ENCODE measurements around the gene MAMDC2.
A peak's percentile ranks its signal among the peaks of the same experiment; 100 is the strongest.
"Not testable (repeated sequence)": the region's sequence is repeated elsewhere in the genome, so short reads cannot be mapped to it uniquely, and the experiment has no call there.

MAMDC2 gene

GRCh38 chr9:70013598-70014196 lies 30.0 kb upstream of the MAMDC2 start:
- Histone ChIP-seq H3K9me3 (no peaks in the 10 kb centered on the region), H3K27me3 (ENCODE audit: low read depth) (no peaks in the 10 kb centered on the region)
- DNase-seq (ENCODE audit: low spot score in 2 of 2): no peak

DNA sequence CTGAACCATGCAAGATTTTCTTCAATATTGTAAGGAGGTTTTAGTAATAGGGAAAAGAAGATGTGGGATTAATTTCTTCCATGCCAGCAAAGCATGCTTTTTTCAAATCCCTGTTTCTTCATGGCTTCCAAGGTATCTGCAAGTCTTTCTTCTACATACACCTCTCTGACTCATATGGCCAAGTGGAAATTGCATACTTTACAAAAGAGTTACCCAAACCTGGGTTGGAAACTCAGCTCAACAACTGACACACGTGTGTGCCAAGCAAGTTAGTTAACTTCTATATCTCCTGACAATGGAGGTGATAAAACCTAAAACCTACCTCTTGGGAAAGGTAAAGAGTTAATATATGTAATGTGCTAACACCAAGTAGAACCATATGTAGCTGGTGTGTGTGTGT lies 28.5 kb upstream of the MAMDC2 start:
- Histone ChIP-seq H3K36me3 (replicated peaks) (no peaks in the 10 kb centered on the region), H3K4me3 (no peak overlapping the region), H3K4me1 (peaks cover 11% of the 10 kb centered on the region; the same call in 1 of the 2 replicates), H3K27me3 (ENCODE audit: low read depth) (no peaks in the 10 kb centered on the region), H3K9me3 (no peaks in the 10 kb centered on the region)
- in situ Hi-C loops (cut with MboI; ENCODE audit: low sequenced_read_pairs): no loop called here
- no peak for DNase-seq (ENCODE audit: low spot score in 2 of 2)

More at GRCh38 chr9:70013598-70014196, 30.0 kb upstream of the MAMDC2 start:
- Histone ChIP-seq H3K4me1 (peaks cover 11% of the 10 kb centered on the region; the same call in 1 of the 2 replicates), H3K4me3 (no peak overlapping the region), H3K36me3 (replicated peaks) (no peaks in the 10 kb centered on the region)
- in situ Hi-C loops (cut with MboI; ENCODE audit: low sequenced_read_pairs): no loop called here

DNA sequence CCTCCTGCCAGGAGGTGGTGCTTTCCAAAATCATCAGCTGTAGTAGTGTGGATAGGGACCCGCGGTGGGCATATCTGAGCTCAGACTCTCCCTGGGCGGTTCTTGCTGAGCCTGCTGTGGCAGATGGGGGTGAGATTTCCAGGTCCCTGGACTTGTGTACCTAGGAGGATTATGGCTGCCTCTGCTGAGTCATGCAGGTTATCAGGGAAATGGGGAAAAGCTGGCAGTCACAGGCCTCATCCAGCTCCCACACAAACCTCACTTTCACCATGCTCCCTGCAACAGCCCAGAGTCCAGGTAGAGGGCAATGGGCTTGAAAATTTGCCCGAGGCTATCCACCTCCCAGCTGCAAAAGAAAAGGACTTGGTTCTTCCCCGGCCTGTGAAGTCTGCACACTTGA lies 23.4 kb upstream of the MAMDC2 start:
- in situ Hi-C loops (cut with MboI; ENCODE audit: low sequenced_read_pairs): no loop called here

DNA sequence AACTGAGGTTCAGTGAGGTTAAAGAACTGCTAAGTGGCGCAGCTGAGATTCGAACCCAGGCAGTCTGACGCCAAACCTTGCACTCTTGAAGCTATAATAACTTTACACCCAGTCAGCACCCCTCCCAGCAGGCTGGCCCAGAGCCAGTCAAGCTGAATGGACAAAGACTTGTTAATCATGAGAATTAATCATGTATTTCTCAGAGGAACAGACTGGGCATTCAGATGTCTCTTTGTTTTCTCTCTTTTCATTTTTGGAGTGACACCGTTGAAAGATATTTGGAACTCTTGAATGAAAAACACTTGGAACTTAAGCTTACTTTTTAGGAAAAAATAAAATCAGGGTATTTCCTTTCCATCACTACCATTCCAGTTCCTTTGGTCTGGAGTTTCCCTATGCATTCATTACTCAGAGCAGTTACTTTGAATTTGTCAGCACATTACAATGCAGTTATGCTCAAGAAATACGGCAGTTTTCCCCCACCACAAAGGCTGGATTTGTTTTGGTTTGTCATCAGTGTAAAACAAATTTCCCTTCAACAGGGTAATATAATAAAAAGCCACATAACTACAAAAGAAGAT lies 22.6 kb upstream of the MAMDC2 start:
- in situ Hi-C loops (cut with MboI; ENCODE audit: low sequenced_read_pairs): no loop called here
- H3K9me3 ChIP-seq: no peaks in the 10 kb centered on the region
- H3K4me1 ChIP-seq: peaks cover 14% of the 10 kb centered on the region
- DNase-seq (ENCODE audit: low spot score in 2 of 2): peak; percentile 49 to 83
- no peaks in the 10 kb centered on the region for H3K27me3 ChIP-seq (ENCODE audit: low read depth)
- no peak overlapping the region for H3K4me3 ChIP-seq
- H3K36me3 ChIP-seq (replicated peaks): no peaks in the 10 kb centered on the region

More for the DNA sequence above, 23.4 kb upstream of the MAMDC2 start:
- Histone ChIP-seq H3K4me3 (no peak overlapping the region), H3K4me1 (peaks cover 20% of the 10 kb centered on the region), H3K36me3 (replicated peaks) (no peaks in the 10 kb centered on the region), H3K9me3 (no peaks in the 10 kb centered on the region), H3K27me3 (ENCODE audit: low read depth) (no peaks in the 10 kb centered on the region)
- no peak for DNase-seq (ENCODE audit: low spot score in 2 of 2)

DNA sequence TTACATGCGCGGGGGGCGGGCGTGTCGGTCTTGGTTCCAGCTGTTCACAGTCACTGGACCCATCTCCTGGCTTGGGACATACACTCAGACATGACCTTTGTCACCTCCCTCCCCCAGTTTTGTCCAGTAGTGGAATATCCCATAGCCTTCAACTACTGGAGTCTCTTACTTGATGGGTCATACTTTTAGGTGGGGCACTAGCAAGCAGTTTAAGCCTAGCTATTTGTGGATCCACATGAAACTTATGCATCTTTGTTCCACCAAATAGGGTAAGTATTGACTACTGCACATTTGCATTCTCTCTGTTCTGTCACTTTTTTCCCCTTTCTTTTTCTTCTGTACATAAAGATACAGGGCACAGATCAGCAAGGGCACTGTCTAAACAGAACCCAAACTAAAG lies 15.4 kb upstream of the MAMDC2 start:
- no peak overlapping the region for H3K4me3 ChIP-seq
- no peak for DNase-seq (ENCODE audit: low spot score in 2 of 2)
- H3K27me3 ChIP-seq (ENCODE audit: low read depth): no peaks in the 10 kb centered on the region
- no peaks in the 10 kb centered on the region for H3K9me3 ChIP-seq
- no peaks in the 10 kb centered on the region for H3K4me1 ChIP-seq
- in situ Hi-C loops (cut with MboI; ENCODE audit: low sequenced_read_pairs): no loop called here
- no peaks in the 10 kb centered on the region for H3K36me3 ChIP-seq (replicated peaks)

DNA sequence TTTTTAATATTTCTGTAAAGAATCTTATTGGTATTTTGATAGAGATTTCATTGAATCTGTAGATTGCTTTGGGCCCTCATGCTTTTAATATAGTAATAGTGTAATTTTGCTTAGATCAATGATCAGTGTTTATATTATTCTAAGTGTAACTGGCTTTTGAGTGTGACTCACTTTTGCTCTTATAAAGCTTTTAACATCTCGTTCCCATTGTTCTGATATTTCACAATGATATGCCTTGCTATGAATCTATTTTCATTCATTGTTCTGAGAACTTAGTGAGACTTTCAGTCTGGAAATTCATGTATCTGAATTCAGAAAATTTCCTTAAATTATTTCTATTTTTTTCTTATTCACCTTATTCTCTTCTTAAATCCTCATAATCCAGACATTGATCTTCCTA lies 13.5 kb upstream of the MAMDC2 start:
- DNase-seq (ENCODE audit: low spot score in 2 of 2): no peak
- no peaks in the 10 kb centered on the region for H3K27me3 ChIP-seq (ENCODE audit: low read depth)
- no peaks in the 10 kb centered on the region; the same call in 1 of the 2 replicates for H3K4me1 ChIP-seq
- H3K36me3 ChIP-seq (replicated peaks): no peaks in the 10 kb centered on the region
- H3K4me3 ChIP-seq: no peak overlapping the region
- in situ Hi-C loops (cut with MboI; ENCODE audit: low sequenced_read_pairs): no loop called here
- no peaks in the 10 kb centered on the region for H3K9me3 ChIP-seq

DNA sequence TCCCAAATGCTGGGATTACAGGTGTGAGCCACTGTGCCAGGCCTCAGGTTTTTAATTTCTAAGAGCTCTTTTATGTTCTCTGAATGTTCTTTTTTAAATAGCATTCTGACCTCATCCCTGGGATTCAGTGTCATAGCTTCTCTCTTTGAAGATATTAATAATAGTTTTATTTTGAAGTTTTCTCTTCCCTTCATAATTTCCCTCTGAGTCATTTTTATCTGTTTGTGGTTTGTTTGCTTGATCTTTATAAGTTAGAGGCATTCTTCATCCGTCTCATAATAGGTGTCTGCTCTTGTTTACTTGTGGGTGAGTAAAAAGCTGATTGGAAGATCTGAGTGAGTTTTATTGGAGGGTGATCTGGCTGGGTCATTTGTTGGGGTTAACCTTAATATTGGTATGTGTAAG lies 12.5 kb upstream of the MAMDC2 start:
- no peaks in the 10 kb centered on the region for H3K27me3 ChIP-seq (ENCODE audit: low read depth)
- H3K4me3 ChIP-seq: no peak overlapping the region
- in situ Hi-C loops (cut with MboI; ENCODE audit: low sequenced_read_pairs): no loop called here
- no peak for DNase-seq (ENCODE audit: low spot score in 2 of 2)
- no peaks in the 10 kb centered on the region; the same call in 1 of the 2 replicates for H3K4me1 ChIP-seq
- H3K36me3 ChIP-seq (replicated peaks): no peaks in the 10 kb centered on the region
- no peaks in the 10 kb centered on the region for H3K9me3 ChIP-seq

GRCh38 chr9:70034271-70034711 lies 9.4 kb upstream of the MAMDC2 start:
- DNase-seq (ENCODE audit: low spot score in 2 of 2): no peak
- in situ Hi-C loops (cut with MboI; ENCODE audit: low sequenced_read_pairs): no loop called here

GRCh38 chr9:70035691-70036090 lies 8.0 kb upstream of the MAMDC2 start:
- in situ Hi-C loops (cut with MboI; ENCODE audit: low sequenced_read_pairs): no loop called here
- H3K36me3 ChIP-seq (replicated peaks): no peaks in the 10 kb centered on the region
- DNase-seq (ENCODE audit: low spot score in 2 of 2): no peak
- H3K27me3 ChIP-seq (ENCODE audit: low read depth): no peaks in the 10 kb centered on the region
- H3K4me3 ChIP-seq: no peak overlapping the region
- no peaks in the 10 kb centered on the region; the same call in 1 of the 2 replicates for H3K4me1 ChIP-seq
- no peaks in the 10 kb centered on the region for H3K9me3 ChIP-seq

More at GRCh38 chr9:70034271-70034711, 9.4 kb upstream of the MAMDC2 start:
- Histone ChIP-seq H3K36me3 (replicated peaks) (no peaks in the 10 kb centered on the region), H3K9me3 (no peaks in the 10 kb centered on the region), H3K4me1 (no peaks in the 10 kb centered on the region; the same call in 1 of the 2 replicates), H3K4me3 (no peak overlapping the region), H3K27me3 (ENCODE audit: low read depth) (no peaks in the 10 kb centered on the region)

DNA sequence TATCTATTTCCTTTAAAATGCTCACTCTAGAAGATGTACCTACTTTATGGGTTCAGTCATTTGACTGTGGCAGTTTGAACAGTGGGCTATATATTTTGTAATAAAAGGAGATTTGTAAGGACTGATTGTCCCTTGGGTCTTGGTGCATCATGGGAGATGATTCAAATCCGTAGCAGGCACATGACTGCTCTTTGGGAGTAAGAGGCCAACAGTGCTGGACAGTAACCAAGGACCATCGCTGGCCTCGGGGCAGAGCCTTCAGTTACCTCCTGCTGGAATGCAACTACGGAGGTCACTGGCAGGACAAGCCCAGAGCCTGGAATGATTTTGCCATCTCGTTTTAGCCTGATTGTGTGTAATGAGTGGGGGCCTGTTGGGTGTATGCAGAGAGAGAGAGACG lies 7.0 kb upstream of the MAMDC2 start:
- Histone ChIP-seq H3K27me3 (ENCODE audit: low read depth) (no peaks in the 10 kb centered on the region), H3K4me3 (no peak overlapping the region), H3K36me3 (replicated peaks) (no peaks in the 10 kb centered on the region), H3K9me3 (no peaks in the 10 kb centered on the region), H3K4me1 (no peaks in the 10 kb centered on the region; the same call in 1 of the 2 replicates)
- DNase-seq (ENCODE audit: low spot score in 2 of 2): no peak
- in situ Hi-C loops (cut with MboI; ENCODE audit: low sequenced_read_pairs): no loop called here

DNA sequence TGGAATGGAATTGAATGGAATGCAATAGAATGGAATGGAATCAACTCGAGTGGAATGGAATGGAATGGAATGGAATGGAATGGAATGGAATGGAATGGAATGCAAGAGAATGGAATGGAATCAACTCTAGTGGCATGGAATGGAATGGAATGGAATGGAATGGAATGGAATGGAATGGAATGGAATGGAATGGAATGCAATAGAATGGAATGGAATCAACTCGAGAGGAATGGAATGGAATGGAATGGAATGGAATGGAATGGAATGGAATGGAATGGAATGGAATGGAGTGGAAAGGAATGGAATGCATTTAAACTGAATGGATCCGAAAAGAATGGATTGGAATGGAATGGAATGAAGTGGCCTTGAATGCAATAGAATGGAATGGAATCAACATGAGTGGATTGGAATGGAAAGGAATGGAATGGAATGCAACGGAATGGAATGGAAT lies 5.5 kb upstream of the MAMDC2 start:
- in situ Hi-C loops (cut with MboI; ENCODE audit: low sequenced_read_pairs); DNase-seq (ENCODE audit: low spot score in 2 of 2); H3K36me3 ChIP-seq (replicated peaks); H3K4me3 ChIP-seq; H3K27me3 ChIP-seq (ENCODE audit: low read depth); H3K9me3 ChIP-seq; H3K4me1 ChIP-seq: not testable (repeated sequence)

DNA sequence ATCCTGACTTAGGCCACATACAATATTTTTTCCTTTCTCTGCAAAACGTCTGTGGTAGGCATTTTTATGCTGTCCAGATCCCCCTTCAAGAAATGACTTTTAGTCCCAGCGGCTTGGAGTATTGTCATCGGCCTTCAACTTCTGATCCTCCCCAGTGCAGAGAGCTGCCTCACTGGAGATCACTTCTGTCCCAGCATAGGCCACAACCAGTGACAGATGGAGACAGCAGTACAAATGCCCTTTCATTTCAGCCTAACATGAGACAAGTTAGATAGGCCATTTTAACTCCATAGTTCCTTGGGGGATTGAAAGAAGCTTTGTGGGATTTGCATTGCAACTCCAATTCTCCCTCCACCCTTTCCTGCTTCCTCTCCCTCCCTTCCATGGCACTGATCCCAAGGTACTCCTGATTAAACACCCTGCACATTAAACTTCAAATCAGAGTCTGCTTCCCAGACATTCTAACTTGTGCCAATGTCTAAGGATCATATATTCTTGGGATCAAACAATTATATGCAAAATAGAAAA lies 3.2 kb upstream of the MAMDC2 start:
- no peaks in the 10 kb centered on the region; the same call in 1 of the 2 replicates for H3K4me1 ChIP-seq
- in situ Hi-C loops (cut with MboI; ENCODE audit: low sequenced_read_pairs): no loop called here
- no peaks in the 10 kb centered on the region for H3K27me3 ChIP-seq (ENCODE audit: low read depth)
- no peak overlapping the region for H3K4me3 ChIP-seq
- H3K36me3 ChIP-seq (replicated peaks): no peaks in the 10 kb centered on the region
- DNase-seq (ENCODE audit: low spot score in 2 of 2): no peak
- H3K9me3 ChIP-seq: no peaks in the 10 kb centered on the region

DNA sequence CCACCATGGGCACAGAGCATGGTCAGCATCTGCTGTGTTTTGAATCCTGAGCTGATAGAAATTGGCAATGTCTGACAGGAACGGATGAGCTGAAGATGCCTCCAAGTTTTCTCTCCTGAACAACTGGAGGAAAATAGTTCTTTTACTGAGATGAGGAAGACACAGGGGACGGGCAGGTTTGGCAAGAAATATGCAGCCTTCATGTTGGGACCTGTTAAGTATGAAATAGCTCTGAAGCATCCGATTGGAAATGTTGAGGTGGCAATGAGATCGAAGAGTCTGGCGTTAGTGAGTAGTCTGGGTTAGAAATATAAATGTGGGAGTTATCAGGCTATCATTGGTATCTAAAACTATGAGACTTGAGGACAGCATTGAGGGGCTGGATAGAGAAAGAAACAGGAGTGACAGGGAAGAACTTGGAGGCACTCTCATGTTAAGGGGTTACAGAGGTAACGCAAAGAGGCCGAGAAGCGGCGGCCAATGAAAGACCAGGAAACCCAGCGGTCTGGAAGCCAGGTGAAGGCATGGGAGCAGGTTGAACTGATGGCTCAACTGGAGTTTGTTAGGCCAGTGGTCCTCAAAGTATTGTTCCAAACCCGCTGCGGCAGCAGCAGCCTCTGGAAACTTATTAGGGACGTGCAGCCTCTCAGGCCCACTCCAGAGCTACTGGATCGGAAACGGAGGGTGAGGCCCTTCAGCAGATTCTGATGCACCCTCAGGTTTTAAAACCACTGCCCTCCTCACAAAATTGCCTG lies 1.0 kb upstream of the MAMDC2 start:
- Histone ChIP-seq H3K4me1 (no peaks in the 10 kb centered on the region; the same call in 1 of the 2 replicates), H3K36me3 (replicated peaks) (no peaks in the 10 kb centered on the region), H3K27me3 (ENCODE audit: low read depth) (no peaks in the 10 kb centered on the region; the same call in 1 of the 2 replicates), H3K4me3 (no peak overlapping the region), H3K9me3 (no peaks in the 10 kb centered on the region)
- no peak for DNase-seq (ENCODE audit: low spot score in 2 of 2)
- in situ Hi-C loops (cut with MboI; ENCODE audit: low sequenced_read_pairs): no loop called here

DNA sequence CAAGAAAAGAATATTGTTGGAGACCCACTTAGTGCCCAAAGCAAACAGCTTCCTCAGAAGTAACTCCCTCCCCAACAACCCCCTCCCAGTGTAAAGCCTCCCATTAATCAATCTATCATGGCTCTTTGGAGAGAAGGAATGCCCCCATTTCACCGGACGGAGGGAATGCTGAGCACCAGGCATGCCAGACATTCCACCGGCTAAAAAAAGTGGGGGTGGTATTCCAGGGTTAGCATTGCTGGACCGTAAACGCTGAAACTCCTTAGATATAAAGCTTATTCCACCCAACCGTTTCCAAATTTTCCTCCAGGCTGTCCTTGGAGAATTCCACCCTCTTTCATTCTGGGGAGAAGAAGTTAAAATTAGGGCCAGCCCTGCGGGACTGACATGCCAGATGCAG lies 363 bp upstream of the MAMDC2 start:
- in situ Hi-C loops (cut with MboI; ENCODE audit: low sequenced_read_pairs): no loop called here
- peak in 1 of 2 experiments; percentile 9 for DNase-seq (ENCODE audit: low spot score in 2 of 2)
- Histone ChIP-seq H3K36me3 (replicated peaks) (no peaks in the 10 kb centered on the region), H3K9me3 (no peaks in the 10 kb centered on the region), H3K27me3 (ENCODE audit: low read depth) (peaks cover 2% of the 10 kb centered on the region; the same call in 1 of the 2 replicates), H3K4me1 (no peaks in the 10 kb centered on the region; the same call in 1 of the 2 replicates), H3K4me3 (no peak overlapping the region)
